Measurements from ENCODE around the gene PLEKHF1. TPM values are rescaled to one million over a fixed set of nuclear protein-coding genes. Genes with fewer than 3 reads are reported as not detected.
A peak's percentile ranks its signal among the peaks of the same experiment; 100 is the strongest.

Gene PLEKHF1
- total and polyA plus RNA-seq, 11 donors = 7.8 to 46.1 (median 18.0) TPM

- Histone ChIP-seq H3K27me3 (no peaks in the 10 kb centered on the region), H3K9me3 (no peaks in the 10 kb centered on the region), H3K36me3 (no peaks in the 10 kb centered on the region), H3K27ac (no peak overlapping the region), H3K4me3 (no peak overlapping the region), H3K4me1 (peaks cover 3 to 23% (median 14%) of the 10 kb centered on the region in 12 donors)
- intact Hi-C loops (cut with DNase I) = no loop called here
- TF ChIP-seq POLR2A (IDR thresholded peaks at IDR 0.05) (no peak), CTCF (IDR thresholded peaks at IDR 0.05) (no peak)
- ATAC-seq = no peak
- WGBS, 4 donors = 75 to 82% (median 77%) methylated on average over 2 of the region's 2 CpGs
- no peak for DNase-seq
Measured at GRCh38 chr19:29641597-29641996, 23.7 kb upstream of the PLEKHF1 start.

- intact Hi-C loops (cut with DNase I) = no loop called here
- no peak overlapping the region for H3K4me3 ChIP-seq
- no peak for ATAC-seq
- TF ChIP-seq POLR2A (IDR thresholded peaks at IDR 0.05) (no peak), CTCF (IDR thresholded peaks at IDR 0.05) (no peak)
- H3K4me1 ChIP-seq = peaks cover 3 to 23% (median 14%) of the 10 kb centered on the region in 12 donors
- WGBS, 4 donors = 57 to 67% (median 64%) methylated on average over 7 of the region's 7 CpGs
- H3K27ac ChIP-seq = no peak overlapping the region
- H3K27me3 ChIP-seq = no peaks in the 10 kb centered on the region
- no peak for DNase-seq
- H3K9me3 ChIP-seq = no peaks in the 10 kb centered on the region
- no peaks in the 10 kb centered on the region for H3K36me3 ChIP-seq
Measured at GRCh38 chr19:29643361-29643935, 21.8 kb upstream of the PLEKHF1 start.

GRCh38 chr19:29644210-29644609 is 21.1 kb upstream of the PLEKHF1 start:
- H3K36me3 ChIP-seq = no peaks in the 10 kb centered on the region

GRCh38 chr19:29645491-29645867 is 19.8 kb upstream of the PLEKHF1 start:
- Histone ChIP-seq H3K4me3 (no peak overlapping the region), H3K36me3 (no peaks in the 10 kb centered on the region), H3K9me3 (no peaks in the 10 kb centered on the region), H3K4me1 (peaks cover 3 to 23% (median 14%) of the 10 kb centered on the region in 12 donors), H3K27ac (peak overlapping the region in 10 of 12 donors; percentile 0 to 79 (median 64)), H3K27me3 (no peaks in the 10 kb centered on the region)
- TF ChIP-seq CTCF (IDR thresholded peaks at IDR 0.05) (no peak), POLR2A (IDR thresholded peaks at IDR 0.05) (no peak)
- intact Hi-C loops (cut with DNase I) = no loop called here
- WGBS, 4 donors = 20 to 37% (median 26%) methylated on average over 5 of the region's 5 CpGs
- DNase-seq (no peak), ATAC-seq (peak in 1 of 4 donors; percentile 13)

More at GRCh38 chr19:29644210-29644609, 21.1 kb upstream of the PLEKHF1 start:
- no peaks in the 10 kb centered on the region for H3K27me3 ChIP-seq
- TF ChIP-seq CTCF (IDR thresholded peaks at IDR 0.05) (no peak), POLR2A (IDR thresholded peaks at IDR 0.05) (no peak)
- H3K9me3 ChIP-seq = no peaks in the 10 kb centered on the region
- DNase-seq = no peak
- no peak overlapping the region for H3K27ac ChIP-seq
- ATAC-seq = no peak
- intact Hi-C loops (cut with DNase I) = no loop called here
- no peak overlapping the region for H3K4me3 ChIP-seq
- H3K4me1 ChIP-seq = peaks cover 3 to 23% (median 14%) of the 10 kb centered on the region in 12 donors
- WGBS, 4 donors = 89 to 91% (median 90%) methylated on average over 6 of the region's 6 CpGs
